Keratinocyte (primary cell): ENCODE data around the gene JAKMIP1. TPM values are rescaled to one million over a fixed set of nuclear protein-coding genes. Genes with fewer than 3 reads are reported as not detected.

ENCODE experiments used
- DNase-seq: peaks from one replicate; pipeline ENCODE4 v3.0.0-alpha.2; 2011; ENCODE audit warnings: low read depth, missing footprints, low spot score
- FAIRE-seq: peaks from 2 replicates; lab custom pipeline; 2011; peaks lifted over from hg19 to GRCh38; lab: Jason Lieb, UNC
- H2AFZ ChIP-seq: 2 replicates; pipeline ENCODE4 v1.6.0; 2012; ENCODE audit warnings: low read length, control low read depth, inconsistent platforms; ENCODE audit not compliant: control insufficient read depth
- H3K27ac ChIP-seq: 2 replicates; pipeline ENCODE4 v1.5.1; 2011; ENCODE audit warnings: low read length; ENCODE audit not compliant: control insufficient read depth, insufficient read depth
- H3K27me3 ChIP-seq: 3 replicates; pipeline ENCODE4 v1.6.0; 2011; ENCODE audit warnings: low read length; ENCODE audit not compliant: control insufficient read depth, insufficient read depth; ENCODE audit errors: extremely low read depth
- H3K36me3 ChIP-seq, 2 experiments: 2 replicates in 1 of 2; 3 replicates in 1 of 2; pipeline ENCODE4 v1.5.1; 2011; ENCODE audit warnings: low read length in 2 of 2, mild to moderate bottlenecking in 1 of 2; ENCODE audit not compliant: control insufficient read depth in 2 of 2, insufficient read depth in 2 of 2; ENCODE audit errors: extremely low read depth in 1 of 2
- H3K4me1 ChIP-seq: 3 replicates; pipeline ENCODE4 v1.5.1; 2011; ENCODE audit warnings: low read length; ENCODE audit not compliant: control insufficient read depth, insufficient read depth; ENCODE audit errors: extremely low read depth
- H3K4me2 ChIP-seq: 3 replicates; pipeline ENCODE4 v1.6.0; 2011; ENCODE audit warnings: low read depth, low read length; ENCODE audit not compliant: control insufficient read depth, insufficient read depth; ENCODE audit errors: extremely low read depth
- H3K4me3 ChIP-seq, 3 experiments: fragments of 200-600 bp in 1 of 3; sonication (generic) in 1 of 3; 2 replicates in 2 of 3; 3 replicates in 1 of 3; pipeline ENCODE4 v1.5.1; 2011 to 2016; ENCODE audit warnings: low read length in 3 of 3, mild to moderate bottlenecking in 3 of 3, control low read depth in 2 of 3, inconsistent platforms in 1 of 3, low read depth in 1 of 3, mixed read lengths in 1 of 3, mixed run types in 1 of 3, moderate library complexity in 1 of 3; ENCODE audit not compliant: control insufficient read depth in 2 of 3, insufficient read depth in 2 of 3; ENCODE audit errors: extremely low read depth in 1 of 3
- H3K79me2 ChIP-seq: 2 replicates; pipeline ENCODE4 v1.6.0; 2012; ENCODE audit warnings: low read length; ENCODE audit not compliant: control insufficient read depth, insufficient read depth
- H3K9ac ChIP-seq: 3 replicates; pipeline ENCODE4 v1.6.0; 2011; ENCODE audit warnings: low read length; ENCODE audit not compliant: control insufficient read depth, insufficient read depth; ENCODE audit errors: extremely low read depth
- H3K9me1 ChIP-seq: 3 replicates; pipeline ENCODE4 v1.6.0; 2011; ENCODE audit warnings: low read length; ENCODE audit not compliant: control insufficient read depth, insufficient read depth; ENCODE audit errors: extremely low read depth
- H3K9me3 ChIP-seq: 2 replicates; pipeline ENCODE4 v1.5.1; 2012; ENCODE audit warnings: low read depth, low read length; ENCODE audit not compliant: control insufficient read depth
- H4K20me1 ChIP-seq: 3 replicates; pipeline ENCODE4 v1.6.0; 2011; ENCODE audit warnings: low read length; ENCODE audit not compliant: control insufficient read depth, insufficient read depth; ENCODE audit errors: extremely low read depth
- EZH2 ChIP-seq: IDR thresholded peaks from one replicate; pipeline ENCODE4 v1.6.1; 2012; ENCODE audit warnings: inconsistent platforms, mild to moderate bottlenecking, low read length, moderate library complexity
- dilution Hi-C: fragments of 300-500 bp; cut with MboI; formaldehyde crosslinking; loops from one replicate; pipeline ENCODE4 v1.7.0; 2020; ENCODE audit warnings: low sequenced_read_pairs; ENCODE audit not compliant: extremely low pct_ligation_motif_present
- polyA plus RNA-seq, 5 experiments: library from polyadenylated mRNA; depleted of rRNA in 3 of 5; stranded (reverse) in 3 of 5; stranded (forward) in 1 of 5; unstranded in 1 of 5; fragments of >200 nt; gene quantifications; 1 replicate in 1 of 5; 2 replicates in 3 of 5; 3 replicates in 1 of 5; pipeline versions ENCODE4 v1.2.1 to v1.2.3, GENCODE V29; 2011 to 2012; ENCODE audit warnings: missing spikeins in 2 of 5, low read depth in 1 of 5, low replicate concordance in 1 of 5
- TF ChIP-seq, protein P1 (sequence below), 3 experiments: IDR thresholded peaks in 1 of 3; conservative IDR thresholded peaks in 1 of 3; optimal IDR thresholded peaks in 1 of 3; 2 replicates in 2 of 3; 3 replicates in 1 of 3; pipeline versions ENCODE3 to v1.5.1; 2011; ENCODE audit warnings: low read length in 3 of 3, mild to moderate bottlenecking in 3 of 3, moderate library complexity in 2 of 3, control low read depth in 1 of 3, inconsistent platforms in 1 of 3; ENCODE audit not compliant: insufficient read depth in 2 of 3; ENCODE audit errors: extremely low read depth in 1 of 3

JAKMIP1 gene
- polyA plus RNA-seq, 1 donor (not counting 4 experiments of a cell fraction or from before 2014, with no cell fraction given): not detected

- dilution Hi-C loops: no loop called here
- no peaks in the 10 kb centered on the region for H4K20me1 ChIP-seq
- no peak overlapping the region for H3K27ac ChIP-seq
- no peaks in the 10 kb centered on the region for H3K9me1 ChIP-seq
- TF ChIP-seq EZH2: no peak
- TF ChIP-seq, protein P1, sequence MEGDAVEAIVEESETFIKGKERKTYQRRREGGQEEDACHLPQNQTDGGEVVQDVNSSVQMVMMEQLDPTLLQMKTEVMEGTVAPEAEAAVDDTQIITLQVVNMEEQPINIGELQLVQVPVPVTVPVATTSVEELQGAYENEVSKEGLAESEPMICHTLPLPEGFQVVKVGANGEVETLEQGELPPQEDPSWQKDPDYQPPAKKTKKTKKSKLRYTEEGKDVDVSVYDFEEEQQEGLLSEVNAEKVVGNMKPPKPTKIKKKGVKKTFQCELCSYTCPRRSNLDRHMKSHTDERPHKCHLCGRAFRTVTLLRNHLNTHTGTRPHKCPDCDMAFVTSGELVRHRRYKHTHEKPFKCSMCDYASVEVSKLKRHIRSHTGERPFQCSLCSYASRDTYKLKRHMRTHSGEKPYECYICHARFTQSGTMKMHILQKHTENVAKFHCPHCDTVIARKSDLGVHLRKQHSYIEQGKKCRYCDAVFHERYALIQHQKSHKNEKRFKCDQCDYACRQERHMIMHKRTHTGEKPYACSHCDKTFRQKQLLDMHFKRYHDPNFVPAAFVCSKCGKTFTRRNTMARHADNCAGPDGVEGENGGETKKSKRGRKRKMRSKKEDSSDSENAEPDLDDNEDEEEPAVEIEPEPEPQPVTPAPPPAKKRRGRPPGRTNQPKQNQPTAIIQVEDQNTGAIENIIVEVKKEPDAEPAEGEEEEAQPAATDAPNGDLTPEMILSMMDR (optimal IDR thresholded peaks at IDR 0.05 in 1 of 3, IDR thresholded peaks at IDR 0.05 in 1 of 3, conservative IDR thresholded peaks at IDR 0.05 in 1 of 3; ENCODE audit: extremely low read depth in 1 of 3, insufficient read depth in 2 of 3, low read length in 3 of 3): no peak
- H3K4me3 ChIP-seq: no peak overlapping the region
- no peaks in the 10 kb centered on the region for H3K4me1 ChIP-seq
- no peaks in the 10 kb centered on the region for H3K27me3 ChIP-seq
- H3K4me2 ChIP-seq: no peak overlapping the region
- no peak overlapping the region for H3K9ac ChIP-seq
- H3K9me3 ChIP-seq: no peaks in the 10 kb centered on the region
- FAIRE-seq (no peak), DNase-seq (no peak)
- H3K79me2 ChIP-seq: no peaks in the 10 kb centered on the region
- no peak overlapping the region for H2AFZ ChIP-seq
- no peaks in the 10 kb centered on the region for H3K36me3 ChIP-seq
Measured at GRCh38 chr4:5992828-5993321, 207.5 kb downstream of the JAKMIP1 start.

DNA sequence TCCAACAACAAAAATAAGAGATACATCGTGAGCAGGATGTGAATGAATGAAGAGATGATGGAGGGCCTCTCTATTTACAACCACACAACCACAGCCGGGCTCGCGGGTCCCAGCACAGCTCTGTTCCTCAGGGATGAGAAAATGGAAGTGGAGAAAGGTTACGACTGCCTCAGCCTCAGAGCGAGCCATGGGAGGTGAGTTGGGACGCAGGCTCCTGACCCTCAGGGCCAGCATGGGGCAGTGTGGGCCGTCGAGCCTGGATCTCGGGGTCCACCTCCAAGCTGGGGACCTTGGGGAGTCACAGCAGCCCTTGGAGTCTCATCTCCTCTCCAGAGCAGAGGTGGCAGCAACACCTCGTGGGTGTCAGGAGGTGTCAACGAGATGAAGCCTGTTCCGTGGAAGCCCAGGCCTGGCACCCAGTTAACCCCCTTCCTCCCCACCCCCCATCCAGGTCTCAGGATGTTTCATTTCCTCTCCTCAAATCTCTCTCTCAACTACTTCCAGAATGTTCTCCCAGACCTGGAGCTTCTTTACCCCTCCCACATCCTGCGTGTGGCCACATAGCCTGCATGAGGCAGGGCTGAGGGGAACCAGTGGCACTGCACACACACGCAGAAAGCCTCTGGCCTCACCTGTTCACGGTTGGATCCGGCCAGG, 208.1 kb downstream of the JAKMIP1 start:
- no peaks in the 10 kb centered on the region for H3K27me3 ChIP-seq
- no peak overlapping the region for H3K4me3 ChIP-seq
- no peak overlapping the region for H2AFZ ChIP-seq
- no peaks in the 10 kb centered on the region for H3K36me3 ChIP-seq
- H3K79me2 ChIP-seq: no peaks in the 10 kb centered on the region
- H3K9me3 ChIP-seq: no peaks in the 10 kb centered on the region
- no peak overlapping the region for H3K27ac ChIP-seq
- TF ChIP-seq EZH2: no peak
- dilution Hi-C loops: no loop called here
- H3K9me1 ChIP-seq: no peaks in the 10 kb centered on the region
- H3K4me2 ChIP-seq: no peak overlapping the region
- no peak for FAIRE-seq
- H3K9ac ChIP-seq: no peak overlapping the region
- H3K4me1 ChIP-seq: no peaks in the 10 kb centered on the region
- DNase-seq: no peak
- H4K20me1 ChIP-seq: no peaks in the 10 kb centered on the region
